Measurements from ENCODE around the gene RHBDL2.
"Not testable (repeated sequence)": the region's sequence is repeated elsewhere in the genome, so short reads cannot be mapped to it uniquely, and the experiment has no call there.

Gene RHBDL2

GRCh38 chr1:38873027-38873969 is 68.3 kb downstream of the RHBDL2 start, which contains the start of gene MYCBP:
Gene MYCBP, minus strand, starts transcription at chr1:38873348. Its CDS starts 43 bp downstream, at chr1:38873305.
- H3K4me3 Mint-ChIP-seq: peak within 1 kb of the TSS; percentile 93
- peaks cover 35% of the 10 kb centered on the region for H3K4me1 Mint-ChIP-seq (ENCODE audit: low read depth)
- no peaks in the 10 kb centered on the region for H3K9me3 Mint-ChIP-seq
- H3K27ac Mint-ChIP-seq: peak within 1 kb of the TSS; percentile 92
- no peaks in the 10 kb centered on the region for H3K27me3 Mint-ChIP-seq
- peaks cover 32% of the 10 kb centered on the region for H3K36me3 Mint-ChIP-seq (ENCODE audit: low read depth)
- DNase-seq: peak; percentile 98

- Mint-ChIP-seq H3K4me3 (peak overlapping the region; percentile 93), H3K27me3 (no peaks in the 10 kb centered on the region), H3K36me3 (ENCODE audit: low read depth) (peaks cover 38% of the 10 kb centered on the region), H3K4me1 (ENCODE audit: low read depth) (peaks cover 40% of the 10 kb centered on the region), H3K27ac (peak overlapping the region; percentile 92), H3K9me3 (no peaks in the 10 kb centered on the region)
- peak; percentile 61 for DNase-seq
Measured at GRCh38 chr1:38872401-38873026, 69.1 kb downstream of the RHBDL2 start.

GRCh38 chr1:38870996-38871395 is 70.6 kb downstream of the RHBDL2 start:
- peaks cover 48% of the 10 kb centered on the region for H3K36me3 Mint-ChIP-seq (ENCODE audit: low read depth)
- H3K4me3 Mint-ChIP-seq: peak overlapping the region; percentile 93
- peaks cover 42% of the 10 kb centered on the region for H3K4me1 Mint-ChIP-seq (ENCODE audit: low read depth)
- H3K27ac Mint-ChIP-seq: peak overlapping the region; percentile 92
- DNase-seq: no peak
- no peaks in the 10 kb centered on the region for H3K9me3 Mint-ChIP-seq
- no peaks in the 10 kb centered on the region for H3K27me3 Mint-ChIP-seq

GRCh38 chr1:38867208-38867607 is 74.4 kb downstream of the RHBDL2 start:
- Mint-ChIP-seq H3K4me1 (ENCODE audit: low read depth) (peaks cover 53% of the 10 kb centered on the region), H3K27me3 (no peaks in the 10 kb centered on the region), H3K36me3 (ENCODE audit: low read depth) (peaks cover 75% of the 10 kb centered on the region), H3K27ac (no peak overlapping the region), H3K9me3 (no peaks in the 10 kb centered on the region), H3K4me3 (no peak overlapping the region)
- DNase-seq: no peak

GRCh38 chr1:38865112-38865715 is 76.4 kb downstream of the RHBDL2 start:
- Mint-ChIP-seq H3K4me1 (ENCODE audit: low read depth) (peaks cover 53% of the 10 kb centered on the region), H3K9me3 (no peaks in the 10 kb centered on the region), H3K36me3 (ENCODE audit: low read depth) (peaks cover 69% of the 10 kb centered on the region), H3K27me3 (no peaks in the 10 kb centered on the region), H3K4me3 (no peak overlapping the region), H3K27ac (peak overlapping the region; percentile 66)
- DNase-seq: no peak

- Mint-ChIP-seq H3K4me3 (peak overlapping the region; percentile 85), H3K9me3 (no peaks in the 10 kb centered on the region), H3K27me3 (no peaks in the 10 kb centered on the region), H3K4me1 (ENCODE audit: low read depth) (peaks cover 67% of the 10 kb centered on the region), H3K36me3 (ENCODE audit: low read depth) (peaks cover 71% of the 10 kb centered on the region), H3K27ac (peak overlapping the region; percentile 79)
- DNase-seq: no peak
Measured at GRCh38 chr1:38860454-38860795, 81.2 kb downstream of the RHBDL2 start.

- H3K27ac Mint-ChIP-seq: peak within 1 kb of the TSS; percentile 97
- H3K4me3 Mint-ChIP-seq: peak within 1 kb of the TSS; percentile 85
- H3K9me3 Mint-ChIP-seq: no peaks in the 10 kb centered on the region
- H3K27me3 Mint-ChIP-seq: no peaks in the 10 kb centered on the region
- peak; percentile 98 for DNase-seq
- peaks cover 70% of the 10 kb centered on the region for H3K36me3 Mint-ChIP-seq (ENCODE audit: low read depth)
- peaks cover 66% of the 10 kb centered on the region for H3K4me1 Mint-ChIP-seq (ENCODE audit: low read depth)
Measured at GRCh38 chr1:38859561-38860453, 81.8 kb downstream of the RHBDL2 start, which contains the start of gene RRAGC. Gene RRAGC, minus strand, starts transcription at chr1:38859772. Its CDS starts 126 bp downstream, at chr1:38859646.

- peak overlapping the region; percentile 85 for H3K4me3 Mint-ChIP-seq
- DNase-seq: peak; percentile 75
- H3K4me1 Mint-ChIP-seq (ENCODE audit: low read depth): peaks cover 67% of the 10 kb centered on the region
- peak overlapping the region; percentile 97 for H3K27ac Mint-ChIP-seq
- H3K27me3 Mint-ChIP-seq: no peaks in the 10 kb centered on the region
- H3K36me3 Mint-ChIP-seq (ENCODE audit: low read depth): peaks cover 70% of the 10 kb centered on the region
- no peaks in the 10 kb centered on the region for H3K9me3 Mint-ChIP-seq
Measured at GRCh38 chr1:38858833-38859560, 82.6 kb downstream of the RHBDL2 start.

GRCh38 chr1:38852780-38853179 is 88.8 kb downstream of the RHBDL2 start:
- no peaks in the 10 kb centered on the region for H3K9me3 Mint-ChIP-seq
- no peaks in the 10 kb centered on the region for H3K27me3 Mint-ChIP-seq
- H3K4me1 Mint-ChIP-seq (ENCODE audit: low read depth): peaks cover 50% of the 10 kb centered on the region
- DNase-seq: no peak
- H3K27ac Mint-ChIP-seq: peak overlapping the region; percentile 86
- H3K4me3 Mint-ChIP-seq: peak overlapping the region; percentile 29
- H3K36me3 Mint-ChIP-seq (ENCODE audit: low read depth): peaks cover 78% of the 10 kb centered on the region

- peaks cover 3% of the 10 kb centered on the region for H3K9me3 Mint-ChIP-seq
- no peak overlapping the region for H3K4me3 Mint-ChIP-seq
- peaks cover 84% of the 10 kb centered on the region for H3K36me3 Mint-ChIP-seq (ENCODE audit: low read depth)
- H3K4me1 Mint-ChIP-seq (ENCODE audit: low read depth): peaks cover 32% of the 10 kb centered on the region
- no peaks in the 10 kb centered on the region for H3K27me3 Mint-ChIP-seq
- H3K27ac Mint-ChIP-seq: no peak overlapping the region
- no peak for DNase-seq
Measured at GRCh38 chr1:38848071-38848470, 93.6 kb downstream of the RHBDL2 start.

GRCh38 chr1:38846210-38846609 is 95.4 kb downstream of the RHBDL2 start:
- Mint-ChIP-seq H3K36me3 (ENCODE audit: low read depth) (peaks cover 78% of the 10 kb centered on the region), H3K4me3 (no peak overlapping the region), H3K27ac (no peak overlapping the region), H3K4me1 (ENCODE audit: low read depth) (peaks cover 23% of the 10 kb centered on the region), H3K9me3 (peaks cover 3% of the 10 kb centered on the region), H3K27me3 (no peaks in the 10 kb centered on the region)
- DNase-seq: no peak

- not testable (repeated sequence) for DNase-seq, H3K27ac Mint-ChIP-seq, H3K4me3 Mint-ChIP-seq, H3K27me3 Mint-ChIP-seq, H3K9me3 Mint-ChIP-seq
- Mint-ChIP-seq H3K36me3 (ENCODE audit: low read depth) (peaks cover 78% of the 10 kb centered on the region), H3K4me1 (ENCODE audit: low read depth) (peaks cover 21% of the 10 kb centered on the region)
Measured at GRCh38 chr1:38845088-38845487, 96.5 kb downstream of the RHBDL2 start.

GRCh38 chr1:38840281-38840680 is 101.3 kb downstream of the RHBDL2 start:
- no peaks in the 10 kb centered on the region for H3K27me3 Mint-ChIP-seq
- H3K27ac Mint-ChIP-seq: peak overlapping the region; percentile 45
- H3K36me3 Mint-ChIP-seq (ENCODE audit: low read depth): peaks cover 62% of the 10 kb centered on the region
- DNase-seq: no peak
- H3K4me1 Mint-ChIP-seq (ENCODE audit: low read depth): peaks cover 15% of the 10 kb centered on the region
- peaks cover 3% of the 10 kb centered on the region for H3K9me3 Mint-ChIP-seq
- no peak overlapping the region for H3K4me3 Mint-ChIP-seq
